ENCODE data around the gene MAP3K19. TPM values are rescaled to one million over a fixed set of nuclear protein-coding genes. Genes with fewer than 3 reads are reported as not detected.
"Not testable (repeated sequence)": the region's sequence is repeated elsewhere in the genome, so short reads cannot be mapped to it uniquely, and the experiment has no call there.

Gene MAP3K19
- total RNA-seq, 1 donor, result not detected

DNA sequence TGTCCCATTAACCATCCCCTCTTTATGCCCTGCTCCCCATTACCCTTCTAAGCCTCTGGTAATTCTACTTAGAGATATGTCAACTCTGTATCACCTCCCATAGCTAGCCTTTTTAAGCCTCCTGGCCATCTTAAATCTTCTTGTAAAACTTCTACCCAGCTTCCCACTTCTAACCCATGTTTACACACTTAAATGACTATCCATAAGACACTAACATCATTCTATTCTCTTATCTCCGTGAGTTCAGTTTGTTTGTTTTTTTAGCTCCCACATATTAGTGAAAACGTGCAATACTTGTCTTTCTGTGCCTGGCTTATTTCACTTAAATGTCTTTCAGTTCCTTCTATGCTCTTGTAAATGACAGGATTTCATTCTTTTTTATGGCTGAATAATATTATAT, 47.3 kb upstream of the MAP3K19 start:
- Histone ChIP-seq H3K4me1 (ENCODE audit: insufficient read depth, low read length) (peaks cover 3% of the 10 kb centered on the region), H3K79me2 (ENCODE audit: insufficient read depth, low read length) (peaks cover 43% of the 10 kb centered on the region), H3K4me2 (ENCODE audit: insufficient read depth, low read length) (no peak overlapping the region), H4K20me1 (ENCODE audit: insufficient read depth, low read length) (peaks cover 8% of the 10 kb centered on the region), H3K9me3 (ENCODE audit: low read depth, low read length) (no peaks in the 10 kb centered on the region), H2AFZ (ENCODE audit: low read length) (no peak overlapping the region), H3K27ac (ENCODE audit: low read depth, low read length) (no peak overlapping the region), H3K4me3 (ENCODE audit: insufficient read depth, low read length) (no peak overlapping the region), H3K36me3 (ENCODE audit: insufficient read depth, low read length) (peaks cover 22% of the 10 kb centered on the region), H3K27me3 (ENCODE audit: insufficient read depth, low read length) (no peaks in the 10 kb centered on the region)
- no peak for DNase-seq (ENCODE audit: insufficient read length, low spot score, missing footprints)
- TF ChIP-seq, protein P1, sequence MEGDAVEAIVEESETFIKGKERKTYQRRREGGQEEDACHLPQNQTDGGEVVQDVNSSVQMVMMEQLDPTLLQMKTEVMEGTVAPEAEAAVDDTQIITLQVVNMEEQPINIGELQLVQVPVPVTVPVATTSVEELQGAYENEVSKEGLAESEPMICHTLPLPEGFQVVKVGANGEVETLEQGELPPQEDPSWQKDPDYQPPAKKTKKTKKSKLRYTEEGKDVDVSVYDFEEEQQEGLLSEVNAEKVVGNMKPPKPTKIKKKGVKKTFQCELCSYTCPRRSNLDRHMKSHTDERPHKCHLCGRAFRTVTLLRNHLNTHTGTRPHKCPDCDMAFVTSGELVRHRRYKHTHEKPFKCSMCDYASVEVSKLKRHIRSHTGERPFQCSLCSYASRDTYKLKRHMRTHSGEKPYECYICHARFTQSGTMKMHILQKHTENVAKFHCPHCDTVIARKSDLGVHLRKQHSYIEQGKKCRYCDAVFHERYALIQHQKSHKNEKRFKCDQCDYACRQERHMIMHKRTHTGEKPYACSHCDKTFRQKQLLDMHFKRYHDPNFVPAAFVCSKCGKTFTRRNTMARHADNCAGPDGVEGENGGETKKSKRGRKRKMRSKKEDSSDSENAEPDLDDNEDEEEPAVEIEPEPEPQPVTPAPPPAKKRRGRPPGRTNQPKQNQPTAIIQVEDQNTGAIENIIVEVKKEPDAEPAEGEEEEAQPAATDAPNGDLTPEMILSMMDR (IDR thresholded peaks at IDR 0.05; ENCODE audit: extremely low read depth, low read depth, low read length), result no peak

DNA sequence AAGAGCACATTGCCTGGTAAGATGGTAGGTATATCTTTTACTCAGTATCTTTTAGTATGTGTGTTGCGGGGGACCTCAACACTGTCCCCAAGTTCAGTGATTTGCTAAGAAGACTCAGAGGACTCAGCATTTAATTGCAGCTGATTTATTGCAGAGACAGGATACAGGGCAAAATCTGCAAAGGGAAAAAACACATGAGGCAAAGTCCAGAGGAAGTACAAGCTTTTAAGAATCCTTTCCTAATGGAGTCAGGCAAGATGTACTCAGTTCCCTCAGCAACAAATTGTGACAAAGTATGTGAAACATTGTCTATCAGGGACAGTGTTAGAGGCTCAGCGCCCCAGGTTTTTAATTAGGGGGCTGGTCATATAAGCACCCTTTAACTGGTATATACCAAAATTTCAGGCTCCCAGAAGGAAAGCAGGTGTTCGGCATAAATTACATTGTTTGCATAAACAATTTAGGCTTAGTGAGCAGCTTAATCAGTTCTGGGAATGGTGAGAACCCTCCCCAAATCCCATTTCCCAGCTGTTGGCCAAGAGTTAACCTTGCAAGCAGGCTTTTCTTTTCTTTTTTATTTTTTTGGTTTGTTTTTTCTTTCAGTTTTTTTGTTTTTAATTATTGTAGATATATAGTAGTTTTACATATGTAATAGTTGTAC, 46.6 kb upstream of the MAP3K19 start:
- Histone ChIP-seq H3K36me3 (ENCODE audit: insufficient read depth, low read length) (peaks cover 22% of the 10 kb centered on the region), H3K4me2 (ENCODE audit: insufficient read depth, low read length) (no peak overlapping the region), H3K4me1 (ENCODE audit: insufficient read depth, low read length) (no peaks in the 10 kb centered on the region), H2AFZ (ENCODE audit: low read length) (no peak overlapping the region), H3K9me3 (ENCODE audit: low read depth, low read length) (no peaks in the 10 kb centered on the region), H3K4me3 (ENCODE audit: insufficient read depth, low read length) (no peak overlapping the region), H3K79me2 (ENCODE audit: insufficient read depth, low read length) (peaks cover 42% of the 10 kb centered on the region), H3K27ac (ENCODE audit: low read depth, low read length) (no peak overlapping the region), H4K20me1 (ENCODE audit: insufficient read depth, low read length) (peaks cover 2% of the 10 kb centered on the region), H3K27me3 (ENCODE audit: insufficient read depth, low read length) (no peaks in the 10 kb centered on the region)
- no peak for DNase-seq (ENCODE audit: insufficient read length, low spot score, missing footprints)
- TF ChIP-seq, protein P1 (IDR thresholded peaks at IDR 0.05; ENCODE audit: extremely low read depth, low read depth, low read length), result no peak

DNA sequence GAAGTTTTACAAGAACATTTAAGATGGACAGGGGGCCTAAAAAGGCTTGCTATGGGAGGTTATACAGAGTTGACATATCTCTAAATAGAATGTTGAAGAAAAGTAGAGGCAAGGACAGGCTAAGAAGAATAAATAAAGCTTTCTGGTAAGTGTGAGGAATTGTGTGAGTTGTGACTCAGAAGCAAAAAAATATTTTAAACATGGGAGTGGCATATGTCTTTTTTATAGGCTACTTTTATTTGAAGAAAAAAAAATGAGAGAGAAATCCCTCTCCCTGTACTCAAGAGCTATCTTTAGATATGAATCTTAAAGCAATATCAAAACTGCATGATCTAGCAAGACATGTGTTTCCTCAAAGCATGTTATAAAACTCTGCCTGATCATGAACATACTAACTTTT, 45.9 kb upstream of the MAP3K19 start:
- Histone ChIP-seq H3K9me3 (ENCODE audit: low read depth, low read length) (no peaks in the 10 kb centered on the region), H3K4me1 (ENCODE audit: insufficient read depth, low read length) (no peaks in the 10 kb centered on the region), H3K4me3 (ENCODE audit: insufficient read depth, low read length) (no peak overlapping the region), H3K36me3 (ENCODE audit: insufficient read depth, low read length) (peaks cover 22% of the 10 kb centered on the region), H4K20me1 (ENCODE audit: insufficient read depth, low read length) (peaks cover 3% of the 10 kb centered on the region), H3K27ac (ENCODE audit: low read depth, low read length) (no peak overlapping the region), H3K4me2 (ENCODE audit: insufficient read depth, low read length) (no peak overlapping the region), H2AFZ (ENCODE audit: low read length) (no peak overlapping the region), H3K27me3 (ENCODE audit: insufficient read depth, low read length) (no peaks in the 10 kb centered on the region), H3K79me2 (ENCODE audit: insufficient read depth, low read length) (peaks cover 45% of the 10 kb centered on the region)
- DNase-seq (ENCODE audit: insufficient read length, low spot score, missing footprints), result no peak
- TF ChIP-seq, protein P1 (IDR thresholded peaks at IDR 0.05; ENCODE audit: extremely low read depth, low read depth, low read length), result no peak

DNA sequence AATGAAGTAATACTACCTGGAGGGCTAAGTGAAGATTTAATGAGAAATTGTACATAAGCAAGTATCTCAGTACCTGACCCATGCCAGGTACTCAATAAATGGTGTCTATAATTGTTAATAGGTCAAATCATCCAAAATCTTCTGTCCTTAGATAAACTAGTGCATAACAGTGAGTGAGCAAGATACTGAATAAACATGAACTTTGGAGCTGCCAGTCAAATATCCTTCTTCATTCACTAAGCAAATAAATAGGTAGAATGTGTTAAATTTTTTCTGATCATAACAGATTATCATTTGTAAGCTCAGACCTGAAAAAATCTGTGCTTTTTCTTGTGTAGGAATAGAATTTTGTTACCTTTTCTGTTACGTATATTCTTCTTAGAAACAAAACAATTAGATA, 44.4 kb upstream of the MAP3K19 start:
- TF ChIP-seq, protein P1 (IDR thresholded peaks at IDR 0.05; ENCODE audit: extremely low read depth, low read depth, low read length), result no peak
- Histone ChIP-seq H4K20me1 (ENCODE audit: insufficient read depth, low read length) (peaks cover 6% of the 10 kb centered on the region), H3K79me2 (ENCODE audit: insufficient read depth, low read length) (peaks cover 50% of the 10 kb centered on the region)

DNA sequence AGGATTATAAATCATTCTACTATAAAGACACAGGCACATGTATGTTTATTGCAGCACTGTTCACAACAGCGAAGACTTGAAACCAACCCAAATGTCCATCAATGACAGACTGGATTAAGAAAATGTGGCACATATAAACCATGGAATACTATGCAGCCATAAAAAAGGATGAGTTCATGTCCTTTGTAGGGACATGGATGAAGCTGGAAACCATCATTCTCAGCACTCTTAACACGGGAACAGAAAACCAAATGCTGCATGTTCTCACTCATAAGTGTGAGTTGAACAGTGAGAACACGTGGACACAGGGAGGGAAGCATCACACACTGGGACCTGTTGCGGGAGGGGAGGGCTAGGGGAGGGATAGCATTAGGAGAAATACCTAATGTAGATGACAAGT, 42.4 kb upstream of the MAP3K19 start:
- not testable (repeated sequence) for H3K4me1 ChIP-seq (ENCODE audit: insufficient read depth, low read length); H3K4me2 ChIP-seq (ENCODE audit: insufficient read depth, low read length); H3K27ac ChIP-seq (ENCODE audit: low read depth, low read length); DNase-seq (ENCODE audit: insufficient read length, low spot score, missing footprints); H3K9me3 ChIP-seq (ENCODE audit: low read depth, low read length); H3K27me3 ChIP-seq (ENCODE audit: insufficient read depth, low read length); H2AFZ ChIP-seq (ENCODE audit: low read length); H3K4me3 ChIP-seq (ENCODE audit: insufficient read depth, low read length)
- H3K79me2 ChIP-seq (ENCODE audit: insufficient read depth, low read length), result peaks cover 67% of the 10 kb centered on the region
- H4K20me1 ChIP-seq (ENCODE audit: insufficient read depth, low read length), result peaks cover 23% of the 10 kb centered on the region
- H3K36me3 ChIP-seq (ENCODE audit: insufficient read depth, low read length), result peaks cover 13% of the 10 kb centered on the region

More for the DNA sequence above, 44.4 kb upstream of the MAP3K19 start:
- Histone ChIP-seq H3K9me3 (ENCODE audit: low read depth, low read length) (no peaks in the 10 kb centered on the region), H3K4me1 (ENCODE audit: insufficient read depth, low read length) (no peaks in the 10 kb centered on the region), H3K4me2 (ENCODE audit: insufficient read depth, low read length) (no peak overlapping the region), H2AFZ (ENCODE audit: low read length) (no peak overlapping the region), H3K36me3 (ENCODE audit: insufficient read depth, low read length) (peaks cover 22% of the 10 kb centered on the region), H3K27ac (ENCODE audit: low read depth, low read length) (no peak overlapping the region), H3K4me3 (ENCODE audit: insufficient read depth, low read length) (no peak overlapping the region), H3K27me3 (ENCODE audit: insufficient read depth, low read length) (no peaks in the 10 kb centered on the region)
- peak; percentile 71 for DNase-seq (ENCODE audit: insufficient read length, low spot score, missing footprints)
